ENCODE data around the gene CARHSP1.

GRCh38 chr16:8898660-8899318 is 30.0 kb upstream of the CARHSP1 start:
- TF ChIP-seq ARNTL (CRISPR knock-in tag; IDR thresholded peaks at IDR 0.05; ENCODE audit: borderline replicate concordance, low read depth) (no peak), PATZ1 (CRISPR knock-in tag; IDR thresholded peaks at IDR 0.05; ENCODE audit: borderline replicate concordance) (no peak), BACH2 (CRISPR knock-in tag; IDR thresholded peaks at IDR 0.05; ENCODE audit: borderline replicate concordance) (no peak), POU6F1 (CRISPR knock-in tag; IDR thresholded peaks at IDR 0.05; ENCODE audit: borderline replicate concordance, low read depth) (no peak), OSR1 (CRISPR knock-in tag; IDR thresholded peaks at IDR 0.05) (no peak), ZFP30 (CRISPR knock-in tag; IDR thresholded peaks at IDR 0.05) (no peak), RARB (CRISPR knock-in tag; IDR thresholded peaks at IDR 0.05) (no peak), CSDC2 (CRISPR knock-in tag; IDR thresholded peaks at IDR 0.05) (no peak), ZNF70 (CRISPR knock-in tag; IDR thresholded peaks at IDR 0.05) (no peak), PPARA (CRISPR knock-in tag; IDR thresholded peaks at IDR 0.05; ENCODE audit: borderline replicate concordance) (no peak), ESRRG (CRISPR knock-in tag; IDR thresholded peaks at IDR 0.05) (no peak)
- TF ChIP-seq, protein P1, sequence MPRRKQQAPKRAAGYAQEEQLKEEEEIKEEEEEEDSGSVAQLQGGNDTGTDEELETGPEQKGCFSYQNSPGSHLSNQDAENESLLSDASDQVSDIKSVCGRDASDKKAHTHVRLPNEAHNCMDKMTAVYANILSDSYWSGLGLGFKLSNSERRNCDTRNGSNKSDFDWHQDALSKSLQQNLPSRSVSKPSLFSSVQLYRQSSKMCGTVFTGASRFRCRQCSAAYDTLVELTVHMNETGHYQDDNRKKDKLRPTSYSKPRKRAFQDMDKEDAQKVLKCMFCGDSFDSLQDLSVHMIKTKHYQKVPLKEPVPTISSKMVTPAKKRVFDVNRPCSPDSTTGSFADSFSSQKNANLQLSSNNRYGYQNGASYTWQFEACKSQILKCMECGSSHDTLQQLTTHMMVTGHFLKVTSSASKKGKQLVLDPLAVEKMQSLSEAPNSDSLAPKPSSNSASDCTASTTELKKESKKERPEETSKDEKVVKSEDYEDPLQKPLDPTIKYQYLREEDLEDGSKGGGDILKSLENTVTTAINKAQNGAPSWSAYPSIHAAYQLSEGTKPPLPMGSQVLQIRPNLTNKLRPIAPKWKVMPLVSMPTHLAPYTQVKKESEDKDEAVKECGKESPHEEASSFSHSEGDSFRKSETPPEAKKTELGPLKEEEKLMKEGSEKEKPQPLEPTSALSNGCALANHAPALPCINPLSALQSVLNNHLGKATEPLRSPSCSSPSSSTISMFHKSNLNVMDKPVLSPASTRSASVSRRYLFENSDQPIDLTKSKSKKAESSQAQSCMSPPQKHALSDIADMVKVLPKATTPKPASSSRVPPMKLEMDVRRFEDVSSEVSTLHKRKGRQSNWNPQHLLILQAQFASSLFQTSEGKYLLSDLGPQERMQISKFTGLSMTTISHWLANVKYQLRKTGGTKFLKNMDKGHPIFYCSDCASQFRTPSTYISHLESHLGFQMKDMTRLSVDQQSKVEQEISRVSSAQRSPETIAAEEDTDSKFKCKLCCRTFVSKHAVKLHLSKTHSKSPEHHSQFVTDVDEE (CRISPR knock-in tag; IDR thresholded peaks at IDR 0.05), result no peak
- TF ChIP-seq, protein P2, sequence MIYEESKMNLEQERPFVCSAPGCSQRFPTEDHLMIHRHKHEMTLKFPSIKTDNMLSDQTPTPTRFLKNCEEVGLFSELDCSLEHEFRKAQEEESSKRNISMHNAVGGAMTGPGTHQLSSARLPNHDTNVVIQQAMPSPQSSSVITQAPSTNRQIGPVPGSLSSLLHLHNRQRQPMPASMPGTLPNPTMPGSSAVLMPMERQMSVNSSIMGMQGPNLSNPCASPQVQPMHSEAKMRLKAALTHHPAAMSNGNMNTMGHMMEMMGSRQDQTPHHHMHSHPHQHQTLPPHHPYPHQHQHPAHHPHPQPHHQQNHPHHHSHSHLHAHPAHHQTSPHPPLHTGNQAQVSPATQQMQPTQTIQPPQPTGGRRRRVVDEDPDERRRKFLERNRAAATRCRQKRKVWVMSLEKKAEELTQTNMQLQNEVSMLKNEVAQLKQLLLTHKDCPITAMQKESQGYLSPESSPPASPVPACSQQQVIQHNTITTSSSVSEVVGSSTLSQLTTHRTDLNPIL (CRISPR knock-in tag; IDR thresholded peaks at IDR 0.05; ENCODE audit: low read depth), result no peak

Data from SK-N-SH treated with all-trans-retinoic acid at 6 μM for 48 hours (cell line).